CD8-positive, alpha-beta memory T cell (primary cell): ENCODE measurements around the gene LARP1. TPM values are rescaled to one million over a fixed set of nuclear protein-coding genes. Genes with fewer than 3 reads are reported as not detected.
"Not testable (repeated sequence)": the region's sequence is repeated elsewhere in the genome, so short reads cannot be mapped to it uniquely, and the experiment has no call there.

Experiments
- CTCF ChIA-PET: fragments of 350-600 bp; sonication (Branson Sonifier 250); formaldehyde crosslinking; loops from one replicate; lab custom pipeline; 2021; ENCODE audit warnings: antibody characterized with exemption; lab: Charles Lee
- POLR2A ChIA-PET: fragments of 350-600 bp; sonication (Branson Sonifier 250); formaldehyde crosslinking; loops from one replicate; lab custom pipeline; 2021; ENCODE audit warnings: antibody characterized with exemption; lab: Charles Lee
- DNase-seq, 5 donors: peaks; one replicate each; pipeline versions ENCODE4 v3.0.0 to v3.0.0-alpha.2; 2020 to 2022; ENCODE audit warnings: mixed read lengths in 1 of 5
- H3K27ac ChIP-seq: one replicate; pipeline ENCODE4 v1.7.0; 2013; ENCODE audit warnings: low read depth, mild to moderate bottlenecking, low read length, moderate library complexity
- H3K27me3 ChIP-seq: 2 replicates; pipeline ENCODE4 v1.7.0; 2013; ENCODE audit warnings: low read length, mild to moderate bottlenecking; ENCODE audit not compliant: insufficient read depth, poor library complexity, severe bottlenecking
- H3K36me3 ChIP-seq: 2 replicates; pipeline ENCODE4 v1.7.0; 2013; ENCODE audit warnings: mild to moderate bottlenecking, low read length, moderate library complexity; ENCODE audit not compliant: insufficient read depth
- H3K4me1 ChIP-seq: 2 replicates; pipeline ENCODE4 v1.7.0; 2013; ENCODE audit warnings: mild to moderate bottlenecking, low read length, moderate library complexity; ENCODE audit not compliant: insufficient read depth
- H3K4me3 ChIP-seq: 2 replicates; pipeline ENCODE4 v1.7.0; 2013; ENCODE audit warnings: mild to moderate bottlenecking, low read length
- H3K9me3 ChIP-seq: 2 replicates; pipeline ENCODE4 v1.7.0; 2013; ENCODE audit warnings: mild to moderate bottlenecking, low read length
- H3K27ac Mint-ChIP-seq, 8 donors: one replicate each; pipeline ENCODE4 v1.8.0; 2020 to 2021; ENCODE audit warnings: mixed read lengths in 8 of 8, mild to moderate bottlenecking in 6 of 8, inconsistent platforms in 3 of 8, moderate library complexity in 3 of 8
- H3K27me3 Mint-ChIP-seq, 2 donors: one replicate each; pipeline ENCODE4 v1.8.0; 2020 to 2021; ENCODE audit warnings: mixed read lengths in 2 of 2, mild to moderate bottlenecking in 1 of 2, moderate library complexity in 1 of 2
- H3K36me3 Mint-ChIP-seq, 3 donors: one replicate each; pipeline ENCODE4 v1.8.0; 2020 to 2021; ENCODE audit warnings: mixed read lengths in 3 of 3, inconsistent platforms in 1 of 3, mild to moderate bottlenecking in 1 of 3
- H3K4me1 Mint-ChIP-seq, 3 donors: one replicate each; pipeline ENCODE4 v1.8.0; 2020 to 2021; ENCODE audit warnings: mixed read lengths in 3 of 3, inconsistent platforms in 1 of 3, mild to moderate bottlenecking in 1 of 3
- H3K4me3 Mint-ChIP-seq, 7 donors: one replicate each; pipeline ENCODE4 v1.8.0; 2020 to 2021; ENCODE audit warnings: mixed read lengths in 7 of 7, mild to moderate bottlenecking in 6 of 7, moderate library complexity in 4 of 7, inconsistent platforms in 2 of 7
- H3K9me3 Mint-ChIP-seq, 5 donors: one replicate each; pipeline ENCODE4 v1.8.0; 2020 to 2022; ENCODE audit warnings: mixed read lengths in 5 of 5, mild to moderate bottlenecking in 3 of 5, moderate library complexity in 2 of 5, inconsistent platforms in 1 of 5
- polyA plus RNA-seq: library from polyadenylated mRNA; unstranded; fragments of 300-500 nt; fragmentation: Illumina TruSeq; gene quantifications from one replicate; pipeline ENCODE4 v1.2.3, GENCODE V29; 2021
- total RNA-seq, 2 experiments: library from RNA; stranded (reverse); gene quantifications; one replicate each; pipeline ENCODE4 v1.2.3, GENCODE V29; 2021

The LARP1 gene
- total and polyA plus RNA-seq, 3 experiments from 2014 or later: 28.4 to 344 (median 329) TPM

- H3K9me3 Mint-ChIP-seq: no peaks in the 10 kb centered on the region
- peaks cover 10% of the 10 kb centered on the region for H3K36me3 ChIP-seq
- ChIA-PET POLR2A (no interaction called here), CTCF (interaction anchor here (0.6 to 0.8 kb wide), 2 partner anchors 10 to 11 kb away, joined by 3 to 4 read pairs; no protein-coding TSS in a partner anchor)
- no peaks in the 10 kb centered on the region for H3K9me3 ChIP-seq
- peaks cover 0 to 14% (median 10%) of the 10 kb centered on the region in 3 donors for H3K36me3 Mint-ChIP-seq
- H3K4me3 ChIP-seq: no peak overlapping the region
- peak overlapping the region in 1 of 8 donors; percentile 33 for H3K27ac Mint-ChIP-seq
- peaks cover 29 to 42% (median 30%) of the 10 kb centered on the region in 3 donors for H3K4me1 Mint-ChIP-seq
- no peak for DNase-seq
- H3K27me3 Mint-ChIP-seq: no peaks in the 10 kb centered on the region
- H3K27me3 ChIP-seq: no peaks in the 10 kb centered on the region
- no peak overlapping the region for H3K27ac ChIP-seq
- peaks cover 21% of the 10 kb centered on the region for H3K4me1 ChIP-seq
- H3K4me3 Mint-ChIP-seq: no peak overlapping the region
These were observed 68.4 kb downstream of the LARP1 start for GRCh38 chr5:154823605-154824004.

DNA sequence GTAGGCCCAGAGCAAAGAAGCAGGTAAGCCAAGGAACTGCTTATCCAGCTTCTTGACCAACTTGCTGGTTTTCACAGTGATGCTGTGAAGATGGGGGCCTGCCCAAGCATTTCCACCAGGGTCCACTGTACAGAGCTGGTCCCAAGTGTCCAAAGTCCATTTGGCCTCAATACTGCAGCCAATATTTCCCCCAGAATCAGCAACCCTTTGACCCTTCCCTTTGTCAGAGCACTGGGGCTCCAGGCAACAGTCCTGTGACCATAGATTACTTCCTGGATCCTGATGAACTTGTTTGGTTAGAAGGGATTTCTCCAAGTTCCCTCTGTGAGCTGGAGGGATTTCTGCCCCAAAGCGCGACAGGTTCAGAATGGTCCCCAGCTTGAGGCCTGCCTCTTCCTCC is 68.9 kb downstream of the LARP1 start:
- Histone ChIP-seq H3K4me1 (peaks cover 22% of the 10 kb centered on the region), H3K36me3 (peaks cover 10% of the 10 kb centered on the region), H3K27ac (no peak overlapping the region), H3K4me3 (no peak overlapping the region), H3K9me3 (no peaks in the 10 kb centered on the region), H3K27me3 (no peaks in the 10 kb centered on the region)
- H3K27ac Mint-ChIP-seq: no peak overlapping the region
- H3K27me3 Mint-ChIP-seq: no peaks in the 10 kb centered on the region
- POLR2A ChIA-PET: no interaction called here
- DNase-seq: no peak
- H3K9me3 Mint-ChIP-seq: no peaks in the 10 kb centered on the region
- peaks cover 0 to 12% (median 10%) of the 10 kb centered on the region in 3 donors for H3K36me3 Mint-ChIP-seq
- H3K4me3 Mint-ChIP-seq: no peak overlapping the region
- peaks cover 28 to 39% (median 29%) of the 10 kb centered on the region in 3 donors for H3K4me1 Mint-ChIP-seq
- CTCF ChIA-PET: interaction anchor here (0.6 kb wide), 1 partner anchor 10 kb away, joined by 4 read pairs; no protein-coding TSS in a partner anchor

GRCh38 chr5:154829181-154829588 is 74.0 kb downstream of the LARP1 start:
- Histone ChIP-seq H3K9me3 (no peaks in the 10 kb centered on the region), H3K36me3 (no peaks in the 10 kb centered on the region), H3K4me1 (peaks cover 35% of the 10 kb centered on the region), H3K27me3 (no peaks in the 10 kb centered on the region), H3K4me3 (no peak overlapping the region), H3K27ac (peak overlapping the region; percentile 8)
- no peaks in the 10 kb centered on the region for H3K27me3 Mint-ChIP-seq
- POLR2A ChIA-PET: no interaction called here
- H3K4me1 Mint-ChIP-seq: peaks cover 28 to 41% (median 30%) of the 10 kb centered on the region in 3 donors
- H3K9me3 Mint-ChIP-seq: no peaks in the 10 kb centered on the region
- DNase-seq: no peak
- peaks cover 0 to 4% (median 1%) of the 10 kb centered on the region in 3 donors for H3K36me3 Mint-ChIP-seq
- CTCF ChIA-PET: no interaction called here
- peak overlapping the region in 5 of 7 donors; percentile 8 to 71 (median 62) for H3K4me3 Mint-ChIP-seq
- peak overlapping the region; percentile 44 to 96 (median 86) for H3K27ac Mint-ChIP-seq

DNA sequence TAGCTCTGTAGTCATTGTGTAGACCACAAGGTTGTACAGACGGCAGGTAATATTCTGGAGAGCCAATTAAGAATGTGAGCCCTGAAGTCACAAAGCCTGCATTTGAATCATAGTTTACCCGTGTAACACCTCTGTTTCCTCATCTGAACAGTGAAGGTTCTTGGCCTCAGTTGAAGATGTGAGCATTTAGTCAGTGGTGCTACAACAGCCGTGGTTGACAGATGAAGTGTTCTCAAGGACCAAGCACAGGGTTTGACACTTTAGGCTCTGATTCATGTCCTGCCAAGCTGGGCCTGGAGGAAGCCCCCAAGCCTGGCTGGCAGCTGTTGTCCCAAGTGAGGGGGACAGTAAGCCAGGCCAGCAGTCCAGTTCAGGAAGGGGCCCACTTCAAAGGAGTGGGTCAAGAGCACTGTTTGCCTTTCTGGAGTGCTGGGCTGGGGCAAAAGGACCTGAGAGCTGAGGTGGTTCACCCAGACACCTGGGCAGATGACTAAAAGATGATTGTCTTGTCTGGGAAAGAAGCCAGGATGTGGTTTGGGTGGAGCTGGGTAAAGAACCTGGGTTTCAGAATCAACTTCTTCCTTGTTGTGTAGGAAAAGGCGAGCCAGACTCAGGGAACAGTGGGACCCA is 74.5 kb downstream of the LARP1 start:
- DNase-seq: peak in 1 of 5 donors; percentile 28
- Mint-ChIP-seq H3K9me3 (no peaks in the 10 kb centered on the region), H3K4me3 (peak overlapping the region in 6 of 7 donors; percentile 46 to 71 (median 64)), H3K27me3 (no peaks in the 10 kb centered on the region), H3K27ac (peak overlapping the region; percentile 44 to 96 (median 86)), H3K36me3 (peaks cover 0 to 4% (median 1%) of the 10 kb centered on the region in 3 donors), H3K4me1 (peaks cover 29 to 41% (median 34%) of the 10 kb centered on the region in 3 donors)
- ChIA-PET POLR2A (no interaction called here), CTCF (interaction anchor here (1.4 kb wide), 1 partner anchor 178 kb away, joined by 3 read pairs; no protein-coding TSS in a partner anchor)
- peaks cover 39% of the 10 kb centered on the region for H3K4me1 ChIP-seq
- H3K27ac ChIP-seq: peak overlapping the region; percentile 8
- peak overlapping the region; percentile 28 for H3K4me3 ChIP-seq
- no peaks in the 10 kb centered on the region for H3K36me3 ChIP-seq
- no peaks in the 10 kb centered on the region for H3K9me3 ChIP-seq
- H3K27me3 ChIP-seq: no peaks in the 10 kb centered on the region

DNA sequence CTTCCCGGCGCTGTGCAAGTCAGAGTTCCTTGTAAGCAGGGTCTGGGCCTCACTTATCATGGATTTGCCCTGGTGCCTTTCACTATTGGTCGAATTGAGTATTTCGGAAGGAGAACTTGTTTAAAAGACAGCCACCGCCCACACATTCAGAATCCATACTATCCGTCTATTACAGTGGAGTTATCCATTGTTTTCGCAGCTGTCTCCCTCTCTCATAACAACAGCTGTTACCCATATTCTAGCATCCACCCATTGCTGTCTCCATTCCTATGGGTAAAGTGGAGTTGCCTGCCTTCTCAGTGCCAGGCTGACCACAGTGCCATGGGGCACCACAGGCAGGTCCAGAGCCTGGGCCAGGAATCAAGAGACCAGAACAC is 75.0 kb downstream of the LARP1 start:
- H3K9me3 ChIP-seq: no peaks in the 10 kb centered on the region
- peak overlapping the region; percentile 28 for H3K4me3 ChIP-seq
- peak overlapping the region; percentile 44 to 90 (median 86) for H3K27ac Mint-ChIP-seq
- DNase-seq: no peak
- peaks cover 39% of the 10 kb centered on the region for H3K4me1 ChIP-seq
- ChIA-PET CTCF (interaction anchor here (1.4 kb wide), 1 partner anchor 179 kb away, joined by 3 read pairs; no protein-coding TSS in a partner anchor), POLR2A (no interaction called here)
- no peaks in the 10 kb centered on the region for H3K27me3 Mint-ChIP-seq
- no peaks in the 10 kb centered on the region for H3K27me3 ChIP-seq
- peak overlapping the region in 6 of 7 donors; percentile 46 to 71 (median 64) for H3K4me3 Mint-ChIP-seq
- H3K9me3 Mint-ChIP-seq: no peaks in the 10 kb centered on the region
- no peak overlapping the region for H3K27ac ChIP-seq
- peaks cover 0 to 4% (median 1%) of the 10 kb centered on the region in 3 donors for H3K36me3 Mint-ChIP-seq
- H3K4me1 Mint-ChIP-seq: peaks cover 29 to 41% (median 36%) of the 10 kb centered on the region in 3 donors
- H3K36me3 ChIP-seq: no peaks in the 10 kb centered on the region

DNA sequence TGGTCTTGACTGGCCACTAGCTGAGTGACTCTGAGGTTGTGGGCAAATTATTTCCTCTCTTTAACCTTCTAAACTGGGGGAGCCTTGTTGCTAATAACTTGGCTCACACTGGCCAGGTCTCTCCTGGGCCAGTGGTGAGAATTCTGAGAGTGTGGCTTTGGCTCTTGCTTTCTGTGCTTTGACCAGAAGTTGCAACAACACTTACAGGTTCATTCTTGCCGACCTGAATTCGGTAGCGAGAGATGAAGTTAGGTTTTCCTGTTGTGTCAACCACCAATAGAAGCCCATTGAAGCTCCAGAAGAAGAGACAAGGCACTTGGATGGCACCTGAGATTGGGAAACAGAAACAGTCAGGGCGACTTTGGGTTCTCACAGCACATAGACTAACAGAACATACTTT is 75.4 kb downstream of the LARP1 start:
- Mint-ChIP-seq H3K27me3 (no peaks in the 10 kb centered on the region), H3K36me3 (peaks cover 0 to 4% (median 1%) of the 10 kb centered on the region in 3 donors), H3K27ac (peak overlapping the region; percentile 16 to 90 (median 86)), H3K9me3 (no peaks in the 10 kb centered on the region), H3K4me1 (peaks cover 28 to 39% (median 36%) of the 10 kb centered on the region in 3 donors), H3K4me3 (peak overlapping the region in 4 of 7 donors; percentile 58 to 68 (median 64))
- no peak overlapping the region for H3K27ac ChIP-seq
- H3K36me3 ChIP-seq: no peaks in the 10 kb centered on the region
- no peaks in the 10 kb centered on the region for H3K9me3 ChIP-seq
- CTCF ChIA-PET: interaction anchor here (1.4 kb wide), 1 partner anchor 179 kb away, joined by 3 read pairs; no protein-coding TSS in a partner anchor
- H3K4me1 ChIP-seq: peaks cover 39% of the 10 kb centered on the region
- no peak for DNase-seq
- peak overlapping the region; percentile 28 for H3K4me3 ChIP-seq
- no peaks in the 10 kb centered on the region for H3K27me3 ChIP-seq
- POLR2A ChIA-PET: no interaction called here

GRCh38 chr5:154831451-154831850 is 76.3 kb downstream of the LARP1 start:
- no peak for DNase-seq
- CTCF ChIA-PET: interaction anchor here (0.6 kb wide), 1 partner anchor 127 kb away, joined by 4 read pairs; no protein-coding TSS in a partner anchor
- Mint-ChIP-seq H3K27ac (peak overlapping the region in 7 of 8 donors; percentile 2 to 90 (median 46)), H3K9me3 (no peaks in the 10 kb centered on the region), H3K4me1 (peaks cover 27 to 36% (median 34%) of the 10 kb centered on the region in 3 donors), H3K4me3 (no peak overlapping the region), H3K36me3 (no peaks in the 10 kb centered on the region), H3K27me3 (no peaks in the 10 kb centered on the region)
- H3K27ac ChIP-seq: no peak overlapping the region
- H3K4me1 ChIP-seq: peaks cover 39% of the 10 kb centered on the region
- POLR2A ChIA-PET: no interaction called here
- no peaks in the 10 kb centered on the region for H3K9me3 ChIP-seq
- no peaks in the 10 kb centered on the region for H3K36me3 ChIP-seq
- H3K27me3 ChIP-seq: no peaks in the 10 kb centered on the region
- H3K4me3 ChIP-seq: no peak overlapping the region

DNA sequence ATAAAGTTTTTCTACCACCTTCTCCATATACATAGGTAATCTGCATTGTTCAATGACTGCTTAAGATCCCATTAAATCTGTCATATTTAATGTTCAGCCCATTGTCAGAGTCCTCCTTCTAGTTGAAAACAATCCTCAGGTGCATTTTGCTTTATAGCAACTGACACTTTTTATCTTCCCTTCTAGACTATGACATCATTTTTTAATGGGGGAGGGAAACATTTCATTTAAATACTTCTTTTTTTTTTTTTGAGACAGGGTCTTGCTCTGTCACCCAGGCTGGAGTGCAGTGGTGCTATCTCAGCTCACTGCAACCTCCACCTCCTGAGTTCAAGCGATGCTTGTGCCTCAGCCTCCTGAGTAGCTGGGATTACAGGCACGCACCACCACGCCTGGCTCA is 77.6 kb downstream of the LARP1 start:
- H3K36me3 ChIP-seq, H3K9me3 ChIP-seq, CTCF ChIA-PET, H3K4me3 Mint-ChIP-seq, H3K27me3 ChIP-seq, H3K27ac ChIP-seq, H3K4me3 ChIP-seq, H3K27me3 Mint-ChIP-seq, DNase-seq, H3K36me3 Mint-ChIP-seq, POLR2A ChIA-PET, H3K9me3 Mint-ChIP-seq: not testable (repeated sequence)
- Mint-ChIP-seq H3K4me1 (peaks cover 27 to 36% (median 29%) of the 10 kb centered on the region in 3 donors), H3K27ac (peak overlapping the region in 1 of 8 donors; percentile 18)
- peaks cover 35% of the 10 kb centered on the region for H3K4me1 ChIP-seq
